ENCODE measurements around the gene MTA3. TPM values are rescaled to one million over a fixed set of nuclear protein-coding genes. Genes with fewer than 3 reads are reported as not detected.

Gene MTA3
- total RNA-seq (10 to 100 TPM; 17.2 to 28.1 (median 22.9) TPM), polyA plus RNA-seq (10 to 100 TPM; 16.8 to 20.9 TPM)

DNA sequence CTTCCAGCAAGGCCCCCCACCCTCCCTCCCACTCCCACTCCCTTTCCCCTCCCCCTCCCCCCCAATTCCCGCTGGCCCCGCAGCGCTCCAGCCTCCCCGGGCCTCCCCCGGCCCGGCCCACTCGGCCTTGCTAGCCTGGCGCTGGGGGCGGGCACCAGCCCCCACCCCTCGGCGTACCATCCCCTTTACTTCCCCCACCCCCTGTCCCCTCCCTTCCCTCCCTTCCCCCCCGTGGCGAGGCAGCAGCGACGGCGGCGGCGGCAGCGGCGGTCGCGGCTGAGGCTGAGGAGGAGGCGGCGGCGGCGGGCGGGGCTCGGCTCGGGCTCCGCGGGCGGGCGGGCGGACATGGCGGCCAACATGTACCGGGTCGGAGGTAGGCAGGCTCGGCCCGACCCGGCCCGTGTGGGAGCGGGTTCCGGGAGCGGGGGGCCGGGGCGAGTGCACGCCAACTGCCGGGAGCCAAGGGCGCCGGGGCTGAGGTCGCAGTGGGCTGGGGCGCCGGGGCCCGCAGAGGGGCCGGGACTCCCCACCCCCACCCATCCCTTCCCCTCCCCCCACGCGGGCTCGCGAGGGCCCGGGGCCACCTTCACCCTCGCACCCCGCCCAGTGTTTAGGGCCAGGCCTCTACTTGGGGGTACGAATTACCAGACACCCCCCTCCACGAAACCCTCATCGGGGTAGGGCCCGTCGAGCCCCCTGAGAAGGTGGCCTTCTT, at the start of gene MTA3:
Gene MTA3, plus strand, starts transcription at position 232 of the 715 bp plus-strand sequence. Its CDS starts 114 bp downstream, at position 346.
- FAIRE-seq: no peak
- Histone ChIP-seq H3K27me3 (no peaks in the 10 kb centered on the region), H3K36me3 (no peaks in the 10 kb centered on the region), H3K9me3 (no peaks in the 10 kb centered on the region), H3K27ac (peak within 1 kb of the TSS; percentile 75 to 91 (median 84)), H3K4me1 (peaks cover 0 to 11% (median 11%) of the 10 kb centered on the region in 3 donors), H3K4me3 (peak within 1 kb of the TSS; percentile 71 to 97 (median 87))
- peak; percentile 62 to 86 (median 78) for DNase-seq
- intact Hi-C loops (cut with DNase I): no loop called here
- 1% methylated on average over 25 to 67 of the region's 67 CpGs for WGBS, 2 donors
- TF ChIP-seq, protein P1, sequence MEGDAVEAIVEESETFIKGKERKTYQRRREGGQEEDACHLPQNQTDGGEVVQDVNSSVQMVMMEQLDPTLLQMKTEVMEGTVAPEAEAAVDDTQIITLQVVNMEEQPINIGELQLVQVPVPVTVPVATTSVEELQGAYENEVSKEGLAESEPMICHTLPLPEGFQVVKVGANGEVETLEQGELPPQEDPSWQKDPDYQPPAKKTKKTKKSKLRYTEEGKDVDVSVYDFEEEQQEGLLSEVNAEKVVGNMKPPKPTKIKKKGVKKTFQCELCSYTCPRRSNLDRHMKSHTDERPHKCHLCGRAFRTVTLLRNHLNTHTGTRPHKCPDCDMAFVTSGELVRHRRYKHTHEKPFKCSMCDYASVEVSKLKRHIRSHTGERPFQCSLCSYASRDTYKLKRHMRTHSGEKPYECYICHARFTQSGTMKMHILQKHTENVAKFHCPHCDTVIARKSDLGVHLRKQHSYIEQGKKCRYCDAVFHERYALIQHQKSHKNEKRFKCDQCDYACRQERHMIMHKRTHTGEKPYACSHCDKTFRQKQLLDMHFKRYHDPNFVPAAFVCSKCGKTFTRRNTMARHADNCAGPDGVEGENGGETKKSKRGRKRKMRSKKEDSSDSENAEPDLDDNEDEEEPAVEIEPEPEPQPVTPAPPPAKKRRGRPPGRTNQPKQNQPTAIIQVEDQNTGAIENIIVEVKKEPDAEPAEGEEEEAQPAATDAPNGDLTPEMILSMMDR (IDR thresholded peaks at IDR 0.05): no peak
- ATAC-seq: peak; percentile 82 to 91 (median 84)

DNA sequence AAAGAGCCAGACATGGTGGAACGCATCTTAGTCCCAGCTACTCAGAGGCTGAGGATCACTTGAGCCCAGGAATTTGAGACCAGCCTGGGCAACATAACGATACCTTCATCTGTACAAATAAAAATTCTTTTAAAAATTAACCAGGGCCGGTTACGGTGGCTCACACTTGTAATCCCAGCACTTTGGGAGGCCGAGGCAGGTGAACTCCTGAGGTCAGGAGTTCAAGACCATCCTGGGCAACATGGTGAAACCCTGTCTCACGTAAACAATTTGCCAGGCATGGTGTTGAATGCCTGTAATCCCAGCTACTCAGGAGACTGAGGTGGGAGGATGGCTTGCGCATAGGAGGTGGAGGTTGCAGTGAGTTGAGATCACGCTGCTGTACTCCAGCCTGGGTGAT, 48.8 kb upstream of the MTA3 start:
- intact Hi-C loops (cut with DNase I): loop anchor here in 2 of 3 donors (10.0 kb wide), 1 partner anchor 145 kb away; no protein-coding TSS in a partner anchor
- no peak overlapping the region for H3K27ac ChIP-seq
- no peak overlapping the region for H3K4me3 ChIP-seq
- 71 to 75% methylated on average over 8 of the region's 8 CpGs for WGBS, 2 donors
- TF ChIP-seq, protein P1 (IDR thresholded peaks at IDR 0.05): no peak
- DNase-seq (no peak), FAIRE-seq (no peak), ATAC-seq (no peak)
- H3K4me1 ChIP-seq: no peaks in the 10 kb centered on the region
- H3K36me3 ChIP-seq: no peaks in the 10 kb centered on the region
- no peaks in the 10 kb centered on the region for H3K9me3 ChIP-seq
- H3K27me3 ChIP-seq: no peaks in the 10 kb centered on the region

DNA sequence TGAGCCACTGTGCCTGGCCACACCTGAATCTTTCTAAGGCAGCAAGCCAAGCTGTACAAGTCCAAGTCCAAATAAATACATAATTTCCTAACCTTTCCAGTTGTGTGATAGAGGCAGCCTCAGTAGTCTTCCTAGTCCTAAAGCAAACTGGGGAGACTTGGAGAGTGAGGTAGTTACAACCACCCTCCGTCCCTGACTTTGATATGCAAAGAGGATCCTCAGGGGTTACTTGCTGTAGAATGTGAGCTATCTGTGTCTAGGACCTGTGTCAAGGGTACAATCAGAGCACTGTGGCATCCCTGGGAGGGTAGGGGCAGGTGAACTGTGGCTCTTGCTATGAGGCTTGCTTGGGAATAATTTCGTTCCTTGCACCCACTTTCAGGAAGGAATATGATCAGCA, 46.4 kb upstream of the MTA3 start:
- 64 to 79% methylated on average over 2 of the region's 2 CpGs for WGBS, 2 donors
- ATAC-seq (no peak), FAIRE-seq (no peak), DNase-seq (no peak)
- H3K9me3 ChIP-seq: no peaks in the 10 kb centered on the region
- no peak overlapping the region for H3K27ac ChIP-seq
- TF ChIP-seq, protein P1 (IDR thresholded peaks at IDR 0.05): no peak
- H3K36me3 ChIP-seq: no peaks in the 10 kb centered on the region
- H3K27me3 ChIP-seq: no peaks in the 10 kb centered on the region
- H3K4me1 ChIP-seq: no peaks in the 10 kb centered on the region
- H3K4me3 ChIP-seq: no peak overlapping the region
- intact Hi-C loops (cut with DNase I): no loop called here

DNA sequence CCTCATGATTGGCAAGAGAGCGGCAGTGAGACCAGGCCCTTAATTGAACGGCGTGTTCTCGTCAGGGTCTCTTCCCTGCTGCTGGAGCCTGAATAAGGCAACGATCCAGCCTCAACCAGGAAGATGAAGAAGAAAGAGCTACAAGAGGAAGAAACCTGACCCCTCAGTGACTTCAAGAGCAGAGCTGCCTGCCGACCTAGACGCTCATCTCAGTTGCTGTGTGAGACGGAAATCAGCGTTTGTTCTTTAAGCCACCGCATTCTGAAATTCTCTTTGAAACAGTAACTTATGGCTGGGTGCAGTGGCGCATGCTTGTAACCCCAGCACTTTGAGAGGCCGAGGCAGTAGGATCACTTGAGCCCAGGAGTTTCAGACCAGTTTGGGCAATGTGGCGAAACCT, 45.1 kb upstream of the MTA3 start:
- Histone ChIP-seq H3K27me3 (no peaks in the 10 kb centered on the region), H3K36me3 (no peaks in the 10 kb centered on the region), H3K4me3 (no peak overlapping the region), H3K27ac (no peak overlapping the region), H3K9me3 (no peaks in the 10 kb centered on the region), H3K4me1 (no peaks in the 10 kb centered on the region)
- 76 to 81% methylated on average over 13 of the region's 13 CpGs for WGBS, 2 donors
- TF ChIP-seq, protein P1 (IDR thresholded peaks at IDR 0.05): no peak
- FAIRE-seq (no peak), DNase-seq (no peak), ATAC-seq (no peak)
- intact Hi-C loops (cut with DNase I): no loop called here

DNA sequence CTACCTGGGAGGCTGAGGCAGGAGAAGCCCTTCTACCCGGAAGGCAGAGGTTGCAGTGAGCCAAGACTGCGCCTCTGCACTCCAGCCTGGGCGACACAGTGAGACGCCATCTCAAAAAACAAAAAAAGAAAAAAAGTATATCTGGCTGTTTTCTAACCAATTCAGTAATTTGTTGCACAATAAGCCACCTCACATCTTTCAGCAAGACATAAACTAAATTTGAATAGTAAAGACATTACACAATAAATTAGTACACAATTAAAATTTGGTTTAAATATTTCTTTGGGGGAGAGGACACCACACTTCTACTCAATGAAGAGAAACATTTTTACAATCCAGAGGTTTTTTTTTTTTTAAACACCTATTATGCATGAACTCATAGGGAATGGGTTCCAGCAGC, 36.0 kb upstream of the MTA3 start:
- WGBS, 2 donors: 92 to 97% methylated on average over 4 of the region's 4 CpGs
- FAIRE-seq (no peak), DNase-seq (no peak), ATAC-seq (no peak)
- Histone ChIP-seq H3K9me3 (no peaks in the 10 kb centered on the region), H3K36me3 (no peaks in the 10 kb centered on the region), H3K27ac (no peak overlapping the region), H3K4me1 (no peaks in the 10 kb centered on the region), H3K27me3 (no peaks in the 10 kb centered on the region), H3K4me3 (no peak overlapping the region)
- TF ChIP-seq, protein P1 (IDR thresholded peaks at IDR 0.05): no peak
- intact Hi-C loops (cut with DNase I): no loop called here
